HuH-7.5 (cell line): ENCODE data around the gene ELAC2.
A peak's percentile ranks its signal among the peaks of the same experiment; 100 is the strongest.

Experiments
- DNase-seq: peaks from one replicate; pipeline ENCODE4 v3.0.0; 2011; ENCODE audit warnings: low spot score

ELAC2 gene, protein sequence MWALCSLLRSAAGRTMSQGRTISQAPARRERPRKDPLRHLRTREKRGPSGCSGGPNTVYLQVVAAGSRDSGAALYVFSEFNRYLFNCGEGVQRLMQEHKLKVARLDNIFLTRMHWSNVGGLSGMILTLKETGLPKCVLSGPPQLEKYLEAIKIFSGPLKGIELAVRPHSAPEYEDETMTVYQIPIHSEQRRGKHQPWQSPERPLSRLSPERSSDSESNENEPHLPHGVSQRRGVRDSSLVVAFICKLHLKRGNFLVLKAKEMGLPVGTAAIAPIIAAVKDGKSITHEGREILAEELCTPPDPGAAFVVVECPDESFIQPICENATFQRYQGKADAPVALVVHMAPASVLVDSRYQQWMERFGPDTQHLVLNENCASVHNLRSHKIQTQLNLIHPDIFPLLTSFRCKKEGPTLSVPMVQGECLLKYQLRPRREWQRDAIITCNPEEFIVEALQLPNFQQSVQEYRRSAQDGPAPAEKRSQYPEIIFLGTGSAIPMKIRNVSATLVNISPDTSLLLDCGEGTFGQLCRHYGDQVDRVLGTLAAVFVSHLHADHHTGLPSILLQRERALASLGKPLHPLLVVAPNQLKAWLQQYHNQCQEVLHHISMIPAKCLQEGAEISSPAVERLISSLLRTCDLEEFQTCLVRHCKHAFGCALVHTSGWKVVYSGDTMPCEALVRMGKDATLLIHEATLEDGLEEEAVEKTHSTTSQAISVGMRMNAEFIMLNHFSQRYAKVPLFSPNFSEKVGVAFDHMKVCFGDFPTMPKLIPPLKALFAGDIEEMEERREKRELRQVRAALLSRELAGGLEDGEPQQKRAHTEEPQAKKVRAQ

DNA sequence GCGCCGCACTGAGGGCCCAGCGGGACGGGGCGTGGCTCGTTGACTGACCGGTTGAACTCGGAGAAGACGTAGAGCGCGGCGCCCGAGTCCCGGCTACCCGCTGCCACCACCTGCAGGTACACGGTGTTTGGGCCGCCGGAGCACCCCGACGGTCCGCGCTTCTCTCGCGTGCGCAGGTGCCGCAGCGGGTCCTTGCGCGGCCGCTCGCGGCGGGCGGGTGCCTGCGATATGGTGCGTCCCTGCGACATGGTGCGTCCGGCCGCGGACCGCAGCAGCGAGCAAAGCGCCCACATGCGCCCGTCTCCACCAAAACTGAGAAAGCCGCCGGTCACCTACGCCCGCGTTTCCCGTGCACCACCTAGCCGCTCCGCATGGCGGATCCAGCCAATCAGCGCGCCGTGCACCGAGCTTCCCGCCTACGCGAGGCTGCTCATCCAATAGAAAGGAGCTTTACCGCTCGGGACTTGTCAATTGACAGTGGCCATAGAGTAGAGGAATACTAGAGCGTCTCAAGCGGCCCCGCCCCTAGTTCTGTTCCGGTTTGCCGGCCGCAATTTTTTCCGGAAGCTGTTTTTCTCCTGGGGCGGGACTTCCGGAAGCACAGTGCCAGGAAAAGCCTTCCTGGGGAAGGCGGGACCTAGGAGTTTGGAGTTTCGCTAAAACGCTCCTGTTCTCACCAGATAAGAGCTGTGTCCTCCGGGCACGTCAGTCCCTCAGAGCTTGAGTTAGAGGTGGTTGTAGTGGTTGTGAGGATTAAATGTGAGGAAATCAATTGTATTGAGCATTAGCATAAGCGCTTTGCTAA, at the start of gene ELAC2:
Gene ELAC2 (minus strand): TSS at position 373 of the 805 bp plus-strand sequence. CDS start 80 bp downstream, at position 293.
- peak; percentile 85 for DNase-seq

GRCh38 chr17:13065032-13065431, 47.2 kb upstream of the ELAC2 start:
- no peak for DNase-seq

DNA sequence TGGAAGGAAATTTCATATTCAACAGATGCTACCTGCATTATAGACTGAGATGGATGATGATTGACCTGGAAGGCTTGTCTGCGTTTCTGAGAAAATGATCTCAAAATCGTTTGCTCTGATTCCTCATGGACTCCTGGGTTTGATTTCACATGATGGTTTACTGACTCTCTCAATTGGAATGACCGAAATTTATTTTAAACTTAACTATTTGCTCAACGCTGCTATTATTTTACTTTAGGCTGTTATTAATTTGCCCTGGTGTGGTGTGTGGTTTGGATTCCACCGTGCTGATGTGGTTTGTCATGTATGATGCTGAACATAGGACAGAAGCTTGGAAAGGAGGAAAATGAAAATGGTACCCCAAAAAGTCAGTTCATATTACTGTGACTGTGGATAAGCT, 37.3 kb upstream of the ELAC2 start:
- DNase-seq: no peak

- DNase-seq: no peak
These were observed 36.8 kb upstream of the ELAC2 start for GRCh38 chr17:13054666-13055065.

GRCh38 chr17:13051915-13052314, 34.1 kb upstream of the ELAC2 start:
- no peak for DNase-seq

DNA sequence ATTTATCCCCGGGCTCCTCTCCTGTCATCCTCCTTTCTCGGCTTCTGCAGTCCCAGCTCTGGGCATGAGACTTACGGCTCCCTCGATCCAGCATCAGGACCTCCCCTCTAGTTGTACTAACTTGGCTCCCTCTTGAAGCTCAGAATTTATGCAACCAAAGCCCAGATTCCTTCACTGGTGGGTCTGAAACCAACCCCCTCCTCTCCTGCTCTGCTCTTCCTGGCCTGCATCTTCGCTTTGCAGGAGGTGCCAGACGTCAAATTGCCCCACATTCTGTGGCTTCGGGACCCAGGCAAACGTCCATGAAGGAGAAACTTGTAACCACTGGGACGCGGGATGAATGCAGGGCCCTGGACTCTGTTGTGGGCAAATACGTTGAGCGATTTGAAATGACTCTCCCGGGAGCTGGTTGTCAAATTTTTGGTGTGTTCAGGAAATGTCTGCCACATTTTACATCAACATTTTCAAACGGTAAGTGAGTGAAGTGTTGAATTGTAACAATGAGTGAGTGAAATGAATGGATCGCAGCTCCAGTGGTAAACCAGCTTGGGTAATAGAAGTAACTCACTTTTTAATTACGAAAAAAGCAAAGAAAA, 29.3 kb upstream of the ELAC2 start:
- DNase-seq: no peak

GRCh38 chr17:13046361-13046760, 28.5 kb upstream of the ELAC2 start:
- no peak for DNase-seq

GRCh38 chr17:13044572-13045065, 26.8 kb upstream of the ELAC2 start:
- DNase-seq: no peak

GRCh38 chr17:13038931-13039665, 21.3 kb upstream of the ELAC2 start:
- DNase-seq: no peak

- DNase-seq: no peak
These were observed 18.9 kb upstream of the ELAC2 start for GRCh38 chr17:13036751-13037150.

DNA sequence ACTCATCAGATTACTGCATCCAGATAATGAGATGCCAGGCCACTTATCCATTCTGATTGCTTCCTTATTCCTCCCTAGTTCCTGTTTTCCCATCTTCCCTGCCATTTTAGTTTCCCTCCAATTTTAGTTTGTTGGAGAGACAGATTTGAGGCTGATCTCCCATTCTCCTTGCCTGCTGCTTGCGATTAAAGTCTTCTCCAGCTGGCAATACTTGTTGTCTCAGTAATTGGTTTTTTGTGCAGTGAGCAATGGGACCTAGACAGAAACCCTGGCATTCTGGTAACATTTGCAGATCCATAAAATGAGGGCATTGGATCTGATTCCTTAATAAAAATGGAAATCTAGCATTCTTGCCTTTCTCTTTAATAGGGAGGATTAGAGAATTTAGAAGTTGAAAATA, 17.6 kb upstream of the ELAC2 start:
- DNase-seq: no peak

DNA sequence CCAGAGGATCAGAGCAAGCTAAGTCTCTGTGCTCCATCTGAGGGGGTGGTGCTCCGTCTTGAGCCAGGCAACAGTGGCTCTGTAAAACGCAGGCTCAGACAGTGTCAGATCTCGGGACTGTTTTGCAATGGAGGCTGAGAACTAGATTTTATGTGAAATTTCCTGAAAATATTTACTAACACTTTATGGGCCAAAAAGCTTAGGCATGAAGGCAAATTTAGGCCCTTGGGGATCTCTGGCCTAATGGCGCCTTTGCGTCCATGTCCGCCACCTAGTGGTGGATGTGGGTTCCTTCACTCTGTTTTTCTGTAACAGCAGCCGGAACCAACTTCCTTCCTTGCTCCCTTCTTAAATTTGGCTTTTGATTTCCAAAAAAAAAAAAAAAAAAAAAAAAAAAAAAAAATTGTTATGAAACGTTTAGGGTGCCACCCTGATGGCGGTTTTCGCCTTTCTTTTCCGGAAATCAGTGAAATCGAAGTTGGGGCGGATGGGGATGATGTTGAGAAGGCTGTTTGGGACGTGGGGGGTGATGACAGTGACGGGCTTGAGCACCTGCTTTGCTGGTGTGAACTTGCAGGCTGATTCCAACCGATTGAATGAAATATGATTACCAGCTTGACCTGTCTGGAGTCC, 14.0 kb upstream of the ELAC2 start:
- peak; percentile 34 for DNase-seq

DNA sequence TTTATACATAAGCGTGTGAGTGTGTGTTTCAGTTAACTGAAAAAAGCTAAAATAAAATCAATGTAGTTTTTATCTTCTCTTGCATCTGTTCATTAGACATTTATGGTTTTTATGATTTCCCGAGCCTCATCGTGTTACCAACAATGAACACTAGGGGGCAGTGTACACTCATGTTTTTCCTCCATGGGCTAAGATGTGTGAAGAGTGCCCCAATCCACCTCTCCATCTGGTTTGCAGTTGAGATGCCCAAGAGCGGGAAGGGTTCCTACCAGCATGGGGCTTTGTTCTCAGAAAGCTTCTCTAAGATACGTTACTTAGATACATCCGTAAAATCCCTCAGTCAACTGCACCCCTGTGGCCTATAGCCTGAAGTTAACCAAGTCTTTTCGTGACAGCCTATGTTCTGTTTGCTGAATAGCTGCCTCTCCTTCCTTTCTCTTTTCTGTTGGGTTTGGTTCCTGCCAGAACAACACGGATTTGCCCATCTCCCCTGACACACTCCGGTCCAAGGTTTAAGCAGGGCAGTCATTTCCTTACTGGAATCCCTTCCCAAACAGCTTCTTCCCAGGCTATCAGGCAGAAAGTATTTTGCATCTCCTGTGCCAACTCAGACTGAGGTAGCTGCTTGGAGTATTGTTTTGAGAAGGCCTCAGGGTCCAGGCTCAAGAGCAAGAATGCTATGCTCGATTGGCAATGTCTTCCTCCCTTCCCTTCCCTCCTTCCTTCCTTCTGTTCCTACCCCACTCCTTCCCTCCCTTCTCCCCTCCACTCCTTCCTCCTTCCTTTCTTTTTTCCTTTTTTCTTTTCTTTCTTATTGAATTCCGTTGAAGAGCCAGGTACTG, 12.9 kb upstream of the ELAC2 start:
- DNase-seq: peak; percentile 36

GRCh38 chr17:13030056-13030455, 12.2 kb upstream of the ELAC2 start:
- DNase-seq: no peak

- DNase-seq: no peak
These were observed 11.5 kb upstream of the ELAC2 start for GRCh38 chr17:13029340-13029739.

- no peak for DNase-seq
These were observed 9.4 kb upstream of the ELAC2 start for GRCh38 chr17:13027246-13027645.

DNA sequence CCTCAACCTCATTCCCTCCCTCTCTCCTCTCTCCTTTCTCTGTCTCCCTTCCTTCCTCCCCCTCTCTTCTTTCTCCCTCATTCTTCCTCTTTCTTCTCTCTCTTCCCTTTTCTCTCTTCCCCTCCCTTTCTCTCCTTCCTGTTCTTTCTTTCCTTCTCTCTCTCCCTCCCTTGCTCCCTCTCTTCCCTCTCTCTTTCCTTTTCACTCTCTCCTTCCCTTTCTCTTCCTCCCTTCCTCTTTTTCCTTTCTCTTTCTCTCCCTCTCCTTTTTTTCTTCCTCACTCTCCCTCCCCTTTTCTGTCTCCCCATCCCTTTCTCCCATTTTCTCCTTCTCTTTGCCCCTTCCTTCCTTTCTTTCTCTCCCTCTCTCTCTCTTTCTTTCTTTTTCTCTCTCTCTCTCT, 7.9 kb upstream of the ELAC2 start:
- DNase-seq: no peak

DNA sequence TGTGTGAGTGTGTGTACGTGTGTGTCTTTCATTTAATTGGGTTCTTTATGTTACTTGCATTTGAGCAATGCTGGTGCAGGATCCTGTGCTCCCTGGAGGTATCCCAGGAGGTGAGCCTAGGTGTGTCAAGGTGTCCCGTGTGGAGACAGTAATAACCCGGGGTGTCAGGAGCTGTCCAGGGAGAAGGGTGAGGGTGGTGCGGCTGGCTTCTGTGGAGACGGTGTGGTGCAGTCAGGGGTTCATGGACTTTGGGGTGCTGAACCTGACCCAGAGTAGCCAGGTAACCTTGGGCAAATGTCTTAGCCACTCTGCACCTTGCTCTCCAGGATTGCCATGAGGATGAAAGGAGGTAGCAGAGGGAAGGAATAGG, 7.4 kb upstream of the ELAC2 start:
- DNase-seq: no peak

GRCh38 chr17:13024526-13025257, 6.9 kb upstream of the ELAC2 start:
- peak; percentile 31 for DNase-seq
